Neural progenitor cell (in vitro differentiated cells): ENCODE data around the gene C9orf72. TPM values are rescaled to one million over a fixed set of nuclear protein-coding genes. Genes with fewer than 3 reads are reported as not detected.

Source experiments
- DNase-seq: peaks from one replicate; pipeline ENCODE4 v3.0.0-alpha.2; 2016; ENCODE audit warnings: low spot score
- H2AFZ ChIP-seq: fragments of 200-600 bp; sonication (generic); replicated peaks from 2 replicates; pipeline ENCODE4 v1.6.1; 2016; ENCODE audit warnings: antibody characterized with exemption
- H3F3A ChIP-seq: fragments of 200-600 bp; sonication (generic); 2 replicates; pipeline ENCODE4 v1.6.1; 2016; ENCODE audit warnings: antibody characterized with exemption, low read depth
- H3K27ac ChIP-seq: fragments of 200-600 bp; sonication (generic); 2 replicates; pipeline ENCODE4 v1.5.1; 2016; ENCODE audit warnings: mild to moderate bottlenecking
- H3K27me3 ChIP-seq: fragments of 200-600 bp; sonication (generic); 2 replicates; pipeline ENCODE4 v1.6.1; 2016; ENCODE audit warnings: mild to moderate bottlenecking, moderate library complexity
- H3K36me3 ChIP-seq: fragments of 200-600 bp; sonication (generic); 2 replicates; pipeline ENCODE4 v1.5.1; 2016
- H3K4me1 ChIP-seq: fragments of 200-600 bp; sonication (generic); 2 replicates; pipeline ENCODE4 v1.6.1; 2016; ENCODE audit warnings: mixed run types
- H3K4me2 ChIP-seq: fragments of 200-600 bp; sonication (generic); 2 replicates; pipeline ENCODE4 v1.6.1; 2016
- H3K4me3 ChIP-seq: fragments of 200-600 bp; sonication (generic); 2 replicates; pipeline ENCODE4 v1.5.1; 2016
- H3K79me2 ChIP-seq: fragments of 200-600 bp; sonication (generic); 2 replicates; pipeline ENCODE4 v1.6.1; 2016; ENCODE audit warnings: low read depth
- H3K9ac ChIP-seq: fragments of 200-600 bp; sonication (generic); 2 replicates; pipeline ENCODE4 v1.6.1; 2016
- H3K9me3 ChIP-seq: fragments of 200-600 bp; sonication (generic); 2 replicates; pipeline ENCODE4 v1.5.1; 2016; ENCODE audit warnings: low read depth
- H4K20me1 ChIP-seq: fragments of 200-600 bp; sonication (generic); 2 replicates; pipeline ENCODE4 v1.6.1; 2016; ENCODE audit warnings: low read depth
- H3K27ac Mint-ChIP-seq: 3 replicates; pipeline ENCODE4 v1.8.0; 2021; ENCODE audit warnings: mixed read lengths
- H3K27me3 Mint-ChIP-seq: 2 replicates; pipeline ENCODE4 v1.8.0; 2022; ENCODE audit warnings: low read depth, mild to moderate bottlenecking, inconsistent platforms, moderate library complexity, mixed read lengths; ENCODE audit not compliant: insufficient read depth
- H3K36me3 Mint-ChIP-seq: 3 replicates; pipeline ENCODE4 v1.8.0; 2021; ENCODE audit warnings: mixed read lengths
- H3K4me1 Mint-ChIP-seq: 3 replicates; pipeline ENCODE4 v1.8.0; 2021; ENCODE audit warnings: mixed read lengths
- H3K4me3 Mint-ChIP-seq: 3 replicates; pipeline ENCODE4 v1.8.0; 2021; ENCODE audit warnings: mild to moderate bottlenecking, moderate library complexity, mixed read lengths
- H3K9me3 Mint-ChIP-seq: 3 replicates; pipeline ENCODE4 v1.8.0; 2020; ENCODE audit warnings: mixed read lengths
- CTCF ChIP-seq: fragments of 200-600 bp; sonication (generic); IDR thresholded peaks from 2 replicates; pipeline ENCODE4 v1.5.1; 2017; ENCODE audit warnings: antibody characterized with exemption, mild to moderate bottlenecking
- EZH2 ChIP-seq: fragments of 200-600 bp; sonication (generic); IDR thresholded peaks from 2 replicates; pipeline ENCODE4 v1.6.1; 2017; ENCODE audit warnings: antibody characterized with exemption, mild to moderate bottlenecking, moderate library complexity
- EZH2phosphoT487 ChIP-seq: fragments of 200-600 bp; sonication (generic); IDR thresholded peaks from 2 replicates; pipeline ENCODE4 v1.6.1; 2017; ENCODE audit warnings: antibody characterized with exemption
- total RNA-seq: library from RNA; depleted of rRNA; stranded (reverse); fragments of >200 nt; gene quantifications from 2 replicates; pipeline ENCODE4 v1.2.3, GENCODE V29; 2015; ENCODE audit warnings: low replicate concordance

Gene C9orf72
- total RNA-seq, 1 donor from 2014 or later, result 107 TPM

- Mint-ChIP-seq H3K4me3 (peak overlapping the region; percentile 97), H3K36me3 (peaks cover 11% of the 10 kb centered on the region), H3K4me1 (peaks cover 26% of the 10 kb centered on the region), H3K27me3 (peaks cover 2% of the 10 kb centered on the region), H3K9me3 (no peaks in the 10 kb centered on the region), H3K27ac (peak overlapping the region; percentile 85)
- TF ChIP-seq CTCF (no peak), EZH2 (no peak), EZH2phosphoT487 (no peak)
- Histone ChIP-seq H3K79me2 (peaks cover 54% of the 10 kb centered on the region), H3K9ac (peak overlapping the region; percentile 46), H2AFZ (peak overlapping the region; percentile 95), H3F3A (peaks cover 22% of the 10 kb centered on the region), H3K4me3 (peak overlapping the region; percentile 98), H3K9me3 (no peaks in the 10 kb centered on the region), H3K4me2 (peak overlapping the region; percentile 92), H3K4me1 (peaks cover 25% of the 10 kb centered on the region), H4K20me1 (peaks cover 11% of the 10 kb centered on the region), H3K27ac (peak overlapping the region; percentile 58), H3K36me3 (no peaks in the 10 kb centered on the region), H3K27me3 (no peaks in the 10 kb centered on the region)
- DNase-seq, result peak; percentile 28
These were observed 45.6 kb downstream of the C9orf72 start for GRCh38 chr9:27527702-27528075.

DNA sequence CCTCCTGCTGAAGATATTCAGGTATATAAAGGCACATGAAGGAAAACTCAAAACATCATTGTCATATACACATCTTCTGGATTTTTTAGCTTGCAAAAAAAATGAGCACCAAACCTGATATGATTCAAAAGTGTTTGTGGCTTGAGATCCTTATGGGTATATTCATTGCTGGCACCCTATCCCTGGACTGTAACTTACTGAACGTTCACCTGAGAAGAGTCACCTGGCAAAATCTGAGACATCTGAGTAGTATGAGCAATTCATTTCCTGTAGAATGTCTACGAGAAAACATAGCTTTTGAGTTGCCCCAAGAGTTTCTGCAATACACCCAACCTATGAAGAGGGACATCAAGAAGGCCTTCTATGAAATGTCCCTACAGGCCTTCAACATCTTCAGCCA lies 49.0 kb downstream of the C9orf72 start, which contains the start of gene IFNK:
TSS of gene IFNK (plus strand) at position 55 of the 400 bp plus-strand sequence. CDS start at position 102, 47 bp downstream.
- Mint-ChIP-seq H3K4me3 (no peak within 1 kb of the TSS), H3K4me1 (peaks cover 13% of the 10 kb centered on the region), H3K27ac (no peak within 1 kb of the TSS), H3K27me3 (peaks cover 2% of the 10 kb centered on the region), H3K9me3 (no peaks in the 10 kb centered on the region), H3K36me3 (peaks cover 11% of the 10 kb centered on the region)
- Histone ChIP-seq H3K79me2 (peaks cover 89% of the 10 kb centered on the region), H3K9me3 (no peaks in the 10 kb centered on the region), H3K36me3 (no peaks in the 10 kb centered on the region), H3K27me3 (no peaks in the 10 kb centered on the region), H3K27ac (no peak within 1 kb of the TSS), H2AFZ (no peak within 1 kb of the TSS), H3F3A (peaks cover 20% of the 10 kb centered on the region), H3K4me1 (peaks cover 15% of the 10 kb centered on the region), H4K20me1 (peaks cover 22% of the 10 kb centered on the region), H3K4me2 (no peak within 1 kb of the TSS), H3K9ac (no peak within 1 kb of the TSS), H3K4me3 (no peak within 1 kb of the TSS)
- DNase-seq, result no peak
- TF ChIP-seq EZH2phosphoT487 (no peak), EZH2 (no peak), CTCF (no peak)

DNA sequence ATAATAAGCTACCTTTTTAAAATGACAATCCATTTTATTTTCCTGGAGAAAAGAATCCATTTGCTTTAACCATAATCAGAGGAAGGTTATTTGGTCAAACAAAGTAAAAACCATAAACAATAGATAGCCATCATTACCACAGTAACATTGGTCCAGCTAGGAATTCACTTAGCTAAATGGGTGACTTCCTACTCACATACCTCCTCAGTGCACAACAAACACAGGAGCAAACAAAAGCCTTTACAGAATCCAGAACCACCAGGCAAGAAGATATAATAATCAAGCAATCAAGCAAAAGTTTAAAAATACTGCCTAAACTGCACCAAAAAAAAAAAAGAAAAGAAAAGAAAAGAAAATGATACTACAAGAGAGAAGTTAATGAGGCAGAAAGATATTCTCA lies 50.1 kb downstream of the C9orf72 start:
- Histone ChIP-seq H3F3A (peaks cover 9% of the 10 kb centered on the region), H2AFZ (no peak overlapping the region), H3K9me3 (no peaks in the 10 kb centered on the region), H3K4me2 (no peak overlapping the region), H3K4me3 (no peak overlapping the region), H3K9ac (no peak overlapping the region), H3K27ac (no peak overlapping the region), H3K4me1 (peaks cover 20% of the 10 kb centered on the region), H4K20me1 (peaks cover 31% of the 10 kb centered on the region), H3K79me2 (peaks cover 100% of the 10 kb centered on the region), H3K27me3 (no peaks in the 10 kb centered on the region), H3K36me3 (no peaks in the 10 kb centered on the region)
- Mint-ChIP-seq H3K4me1 (peaks cover 13% of the 10 kb centered on the region), H3K36me3 (peaks cover 12% of the 10 kb centered on the region), H3K4me3 (no peak overlapping the region), H3K9me3 (no peaks in the 10 kb centered on the region), H3K27ac (no peak overlapping the region), H3K27me3 (peaks cover 1% of the 10 kb centered on the region)
- no peak for TF ChIP-seq CTCF
- no peak for DNase-seq
